HepG2 (cell line): Measurements from ENCODE around the gene PRXL2A. TPM values are rescaled to one million over a fixed set of nuclear protein-coding genes. Genes with fewer than 3 reads are reported as not detected.

ENCODE experiments used
- ASH2L ChIP-seq: fragments of 300-600, 200-600 bp; sonication (generic); IDR thresholded peaks from 2 replicates; pipeline ENCODE4 v1.7.0; 2017; ENCODE audit warnings: low read depth, mild to moderate bottlenecking, moderate library complexity, mixed read lengths, low read length; ENCODE audit not compliant: insufficient read length
- BORCS8-MEF2B ChIP-seq: sonication (generic); formaldehyde crosslinking; IDR thresholded peaks from 2 replicates; pipeline ENCODE4 v1.8.0; 2022; ENCODE audit warnings: mild to moderate bottlenecking, missing genetic modification reagents
- CHCHD3 ChIP-seq: sonication (generic); formaldehyde crosslinking; IDR thresholded peaks from 2 replicates; pipeline ENCODE4 v1.8.0; 2022; ENCODE audit warnings: mild to moderate bottlenecking, missing genetic modification reagents, moderate library complexity
- FOXP4 ChIP-seq: sonication (generic); formaldehyde crosslinking; IDR thresholded peaks from 2 replicates; pipeline ENCODE4 v1.4.0; 2020; ENCODE audit warnings: missing genetic modification reagents
- GPBP1L1 ChIP-seq: sonication (generic); formaldehyde crosslinking; IDR thresholded peaks from 2 replicates; pipeline ENCODE4 v1.5.0; 2020; ENCODE audit warnings: mild to moderate bottlenecking, missing genetic modification reagents
- HNRNPLL ChIP-seq: fragments of 200-400 bp; formaldehyde crosslinking; IDR thresholded peaks from 2 replicates; pipeline ENCODE4 v1.6.1; 2017; ENCODE audit warnings: mild to moderate bottlenecking, low read depth, low read length; ENCODE audit not compliant: poor library complexity, severe bottlenecking
- HOXA5 ChIP-seq: sonication (generic); formaldehyde crosslinking; IDR thresholded peaks from 2 replicates; pipeline ENCODE4 v1.4.0; 2020; ENCODE audit warnings: missing genetic modification reagents
- JUND ChIP-seq: sonication (generic); formaldehyde crosslinking; IDR thresholded peaks from 2 replicates; pipeline ENCODE4 v1.8.0; 2022; ENCODE audit warnings: mild to moderate bottlenecking, missing genetic modification reagents
- MEF2D ChIP-seq: sonication (generic); formaldehyde crosslinking; IDR thresholded peaks from 2 replicates; pipeline ENCODE4 v1.5.1; 2020; ENCODE audit warnings: mild to moderate bottlenecking, missing genetic modification reagents
- MLX ChIP-seq: IDR thresholded peaks from 2 replicates; pipeline ENCODE4 v1.6.1; 2016
- NCOR1 ChIP-seq: fragments of 200-600 bp; sonication (generic); IDR thresholded peaks from 2 replicates; pipeline ENCODE4 v1.7.0; 2017; ENCODE audit warnings: antibody characterized with exemption, low read length, borderline replicate concordance
- PRDM10 ChIP-seq: sonication (generic); formaldehyde crosslinking; IDR thresholded peaks from 2 replicates; pipeline ENCODE4 v1.4.0; 2020; ENCODE audit warnings: low read depth, missing genetic modification reagents
- PRMT3 ChIP-seq: sonication (generic); formaldehyde crosslinking; IDR thresholded peaks from 2 replicates; pipeline ENCODE4 v1.8.1; 2022; ENCODE audit warnings: low read depth, mild to moderate bottlenecking, moderate library complexity, missing genetic modification reagents, borderline replicate concordance
- RBM22 ChIP-seq: fragments of 200-400 bp; formaldehyde crosslinking; optimal IDR thresholded peaks from 2 replicates; pipeline ENCODE3; 2017; ENCODE audit warnings: mild to moderate bottlenecking, low read length, moderate library complexity
- SCMH1 ChIP-seq: sonication (generic); formaldehyde crosslinking; IDR thresholded peaks from 2 replicates; pipeline ENCODE4 v1.9.0; 2021; ENCODE audit warnings: missing genetic modification reagents, mild to moderate bottlenecking, borderline replicate concordance
- SETDB1 ChIP-seq: sonication (generic); formaldehyde crosslinking; IDR thresholded peaks from 2 replicates; pipeline ENCODE4 v1.5.1; 2020; ENCODE audit warnings: missing genetic modification reagents, mild to moderate bottlenecking, borderline replicate concordance
- SP4 ChIP-seq: sonication (generic); formaldehyde crosslinking; IDR thresholded peaks from 2 replicates; pipeline ENCODE4 v1.8.1; 2023; ENCODE audit warnings: mild to moderate bottlenecking, missing genetic modification reagents
- ZBTB38 ChIP-seq: sonication (generic); formaldehyde crosslinking; IDR thresholded peaks from 2 replicates; pipeline ENCODE4 v1.5.1; 2020; ENCODE audit warnings: mild to moderate bottlenecking, missing genetic modification reagents
- ZNF530 ChIP-seq: sonication (generic); formaldehyde crosslinking; IDR thresholded peaks from 2 replicates; pipeline ENCODE4 v1.5.0; 2020; ENCODE audit warnings: low read depth, mild to moderate bottlenecking, missing genetic modification reagents
- ZNF740 ChIP-seq: sonication (generic); formaldehyde crosslinking; IDR thresholded peaks from 2 replicates; pipeline ENCODE4 v1.4.0; 2020; ENCODE audit warnings: missing genetic modification reagents
- polyA plus RNA-seq, 8 experiments: library from polyadenylated mRNA; depleted of rRNA in 3 of 8; stranded (reverse) in 7 of 8; unstranded in 1 of 8; fragments of >200 nt; fragmentation: Illumina TruSeq in 4 of 8; extraction: Trizol in 4 of 8; gene quantifications; 2 replicates each; pipeline versions ENCODE4 v1.2.1 to v1.2.3, GENCODE V29; 2011 to 2016; ENCODE audit warnings: low read depth in 4 of 8, missing spikeins in 1 of 8, mixed read lengths in 1 of 8; ENCODE audit not compliant: insufficient read depth in 1 of 8
- total RNA-seq, 5 experiments: library from RNA; depleted of rRNA; stranded (reverse); fragments of >200 nt; fragmentation: Illumina TruSeq; extraction: Trizol; gene quantifications; 2 replicates each; pipeline ENCODE4 v1.2.3, GENCODE V29; 2016; ENCODE audit warnings: low read depth in 1 of 5

The PRXL2A gene
- total and polyA plus RNA-seq, 2 of the 13 experiments (the other 11 are each of a cell fraction or from before 2014, with no cell fraction given), result 43.9 to 79.9 TPM

- TF ChIP-seq PRDM10 (CRISPR knock-in tag), result no peak
- TF ChIP-seq PRMT3 (CRISPR knock-in tag), result peak; percentile 66; the same call in 1 of the 2 replicates
- peak; percentile 23; the same call in 1 of the 2 replicates for TF ChIP-seq ZBTB38 (CRISPR knock-in tag)
- peak; percentile 57; the same call in 1 of the 2 replicates for TF ChIP-seq BORCS8-MEF2B (CRISPR knock-in tag)
- TF ChIP-seq JUND (CRISPR knock-in tag), result no peak
- no peak for TF ChIP-seq SCMH1
- TF ChIP-seq SETDB1 (CRISPR knock-in tag), result no peak
- peak; percentile 74 for TF ChIP-seq ASH2L
- TF ChIP-seq MEF2D (CRISPR knock-in tag), result peak; percentile 34; the same call in 1 of the 2 replicates
- peak; percentile 45; the same call in 1 of the 2 replicates for TF ChIP-seq SP4
- TF ChIP-seq RBM22, result no peak
- TF ChIP-seq HNRNPLL, result peak; percentile 91
- peak; percentile 66; the same call in 1 of the 2 replicates for TF ChIP-seq HOXA5 (CRISPR knock-in tag)
- peak; percentile 21; the same call in 1 of the 2 replicates for TF ChIP-seq MLX (CRISPR knock-in tag)
- no peak; the same call in 1 of the 2 replicates for TF ChIP-seq ZNF530 (CRISPR knock-in tag)
- no peak for TF ChIP-seq GPBP1L1
- no peak for TF ChIP-seq CHCHD3 (CRISPR knock-in tag)
- peak; percentile 61; the same call in 1 of the 2 replicates for TF ChIP-seq ZNF740
- TF ChIP-seq FOXP4 (CRISPR knock-in tag), result 0 out of 2 replicates have a peak, but pooled peaks have one; percentile 51
- TF ChIP-seq NCOR1, result no peak
Measured at GRCh38 chr10:80408242-80409101, at the start of gene PRXL2A (continued).
